H9 (cell line): ENCODE results near the gene TMEM185B. TPM values are rescaled to one million over a fixed set of nuclear protein-coding genes. Genes with fewer than 3 reads are reported as not detected.

Experiments
- DNase-seq: peaks from one replicate; pipeline ENCODE4 v3.0.0-alpha.2; 2017
- H2AFZ ChIP-seq: one replicate; pipeline ENCODE4 v1.6.1; 2013; ENCODE audit warnings: mild to moderate bottlenecking, low read length, control low read depth, moderate library complexity
- H2AK5ac ChIP-seq: 2 replicates; pipeline ENCODE4 v1.6.1; 2013; ENCODE audit warnings: low read length, control low read depth, mixed read lengths; ENCODE audit not compliant: insufficient read length
- H2BK120ac ChIP-seq: one replicate; pipeline ENCODE4 v1.6.1; 2013; ENCODE audit warnings: low read depth, mild to moderate bottlenecking, low read length, control low read depth, inconsistent platforms; ENCODE audit not compliant: poor library complexity, severe bottlenecking
- H2BK12ac ChIP-seq: 2 replicates; pipeline ENCODE4 v1.6.1; 2013; ENCODE audit warnings: low read length, control low read depth, mixed read lengths, low read depth; ENCODE audit not compliant: insufficient read length
- H2BK15ac ChIP-seq: 2 replicates; pipeline ENCODE4 v1.6.1; 2013; ENCODE audit warnings: low read depth, low read length, control low read depth
- H2BK20ac ChIP-seq: one replicate; pipeline ENCODE4 v1.6.1; 2013; ENCODE audit warnings: low read depth, mild to moderate bottlenecking, low read length, control low read depth, inconsistent platforms; ENCODE audit not compliant: poor library complexity, severe bottlenecking
- H2BK5ac ChIP-seq: 2 replicates; pipeline ENCODE4 v1.6.1; 2013; ENCODE audit warnings: low read length, control low read depth, mixed read lengths; ENCODE audit not compliant: insufficient read length
- H3K14ac ChIP-seq: 2 replicates; pipeline ENCODE4 v1.6.1; 2013; ENCODE audit warnings: low read length, control low read depth; ENCODE audit not compliant: insufficient read depth
- H3K18ac ChIP-seq: 2 replicates; pipeline ENCODE4 v1.6.1; 2013; ENCODE audit warnings: low read depth, mild to moderate bottlenecking, mixed read lengths, low read length, control low read depth; ENCODE audit not compliant: insufficient read length
- H3K23ac ChIP-seq: 2 replicates; pipeline ENCODE4 v1.6.1; 2013; ENCODE audit warnings: low read length, control low read depth, mixed read lengths, low read depth; ENCODE audit not compliant: insufficient read length
- H3K23me2 ChIP-seq: 2 replicates; pipeline ENCODE4 v1.6.1; 2013; ENCODE audit warnings: low read depth, mild to moderate bottlenecking, mixed read lengths, low read length, control low read depth; ENCODE audit not compliant: insufficient read length, poor library complexity, severe bottlenecking
- H3K27ac ChIP-seq: 2 replicates; pipeline ENCODE4 v1.5.1; 2013; ENCODE audit warnings: low read length, control low read depth, mixed read lengths, low read depth; ENCODE audit not compliant: insufficient read length
- H3K27me3 ChIP-seq: 2 replicates; pipeline ENCODE4 v1.6.1; 2013; ENCODE audit warnings: low read length, control low read depth, inconsistent platforms; ENCODE audit not compliant: insufficient read depth
- H3K4ac ChIP-seq: 2 replicates; pipeline ENCODE4 v1.6.1; 2013; ENCODE audit warnings: low read depth, mild to moderate bottlenecking, control low read depth, inconsistent platforms, low read length, moderate library complexity
- H3K4me1 ChIP-seq: 2 replicates; pipeline ENCODE4 v1.6.1; 2013; ENCODE audit warnings: low read length, control low read depth, inconsistent platforms; ENCODE audit not compliant: insufficient read depth
- H3K4me2 ChIP-seq: 2 replicates; pipeline ENCODE4 v1.6.1; 2013; ENCODE audit warnings: low read length, control low read depth, mixed read lengths; ENCODE audit not compliant: insufficient read length, insufficient read depth
- H3K56ac ChIP-seq: 2 replicates; pipeline ENCODE4 v1.6.1; 2013; ENCODE audit warnings: low read depth, mild to moderate bottlenecking, mixed read lengths, low read length, control low read depth; ENCODE audit not compliant: insufficient read length
- H3K79me1 ChIP-seq: 2 replicates; pipeline ENCODE4 v1.6.1; 2013; ENCODE audit warnings: low read depth, mild to moderate bottlenecking, moderate library complexity, low read length, control low read depth, inconsistent platforms; ENCODE audit not compliant: insufficient read depth, poor library complexity, severe bottlenecking
- H3K79me2 ChIP-seq: 2 replicates; pipeline ENCODE4 v1.6.1; 2013; ENCODE audit warnings: low read length, control low read depth, inconsistent platforms; ENCODE audit not compliant: insufficient read depth
- H3K9ac ChIP-seq: 2 replicates; pipeline ENCODE4 v1.6.1; 2013; ENCODE audit warnings: low read length, control low read depth, mixed read lengths; ENCODE audit not compliant: insufficient read length; ENCODE audit errors: extremely low read depth
- H3K9me3 ChIP-seq: one replicate; pipeline ENCODE4 v1.6.1; 2013; ENCODE audit warnings: low read depth, low read length, inconsistent platforms; ENCODE audit not compliant: control insufficient read depth
- H3T11ph ChIP-seq: one replicate; pipeline ENCODE4 v1.6.1; 2013; ENCODE audit warnings: mild to moderate bottlenecking, low read length, control low read depth, inconsistent platforms
- H4K20me1 ChIP-seq: one replicate; pipeline ENCODE4 v1.6.1; 2013; ENCODE audit not compliant: control insufficient read depth, insufficient read length, insufficient read depth
- H4K5ac ChIP-seq: 2 replicates; pipeline ENCODE4 v1.6.1; 2013; ENCODE audit warnings: low read depth, mild to moderate bottlenecking, mixed read lengths, low read length, control low read depth; ENCODE audit not compliant: insufficient read length
- H4K8ac ChIP-seq: replicated peaks from 2 replicates; pipeline ENCODE4 v1.6.1; 2013; ENCODE audit warnings: low read length, control low read depth, mixed read lengths, low read depth; ENCODE audit not compliant: insufficient read length
- H4K91ac ChIP-seq: 2 replicates; pipeline ENCODE4 v1.6.1; 2013; ENCODE audit warnings: low read depth, mild to moderate bottlenecking, moderate library complexity, mixed read lengths, low read length, control low read depth; ENCODE audit not compliant: insufficient read length
- H3K27ac Mint-ChIP-seq, 3 experiments: 2 replicates in 2 of 3; 3 replicates in 1 of 3; pipeline ENCODE4 v1.8.0; 2020 to 2021; ENCODE audit warnings: mixed read lengths in 3 of 3, mild to moderate bottlenecking in 1 of 3, moderate library complexity in 1 of 3
- H3K27me3 Mint-ChIP-seq: 2 replicates; pipeline ENCODE4 v1.8.0; 2021; ENCODE audit warnings: low read depth, mild to moderate bottlenecking, moderate library complexity, mixed read lengths
- H3K36me3 Mint-ChIP-seq, 3 experiments: 2 replicates in 2 of 3; 3 replicates in 1 of 3; pipeline ENCODE4 v1.8.0; 2020 to 2021; ENCODE audit warnings: low read depth in 3 of 3, mixed read lengths in 3 of 3; ENCODE audit not compliant: insufficient read depth in 1 of 3
- H3K4me1 Mint-ChIP-seq, 2 experiments: 2 replicates each; pipeline ENCODE4 v1.8.0; 2020; ENCODE audit warnings: mixed read lengths in 2 of 2
- H3K4me3 Mint-ChIP-seq, 2 experiments: 2 replicates in 1 of 2; 3 replicates in 1 of 2; pipeline ENCODE4 v1.8.0; 2020 to 2021; ENCODE audit warnings: mild to moderate bottlenecking in 2 of 2, mixed read lengths in 2 of 2, moderate library complexity in 1 of 2
- H3K9me3 Mint-ChIP-seq, 2 experiments: 2 replicates in 1 of 2; 3 replicates in 1 of 2; pipeline ENCODE4 v1.8.0; 2020; ENCODE audit warnings: mild to moderate bottlenecking in 2 of 2, mixed read lengths in 2 of 2, moderate library complexity in 1 of 2
- WGBS: extraction: QIAGEN DNeasy Blood & Tissue Kit; methylation state at CpG from one replicate; pipeline ENCODE4 v1.1.7; 2013; ENCODE audit warnings: missing lambda C conversion rate, low lambda C conversion rate, mixed read lengths; ENCODE audit not compliant: insufficient read length; ENCODE audit errors: extremely low coverage; 5-methylcytosine and 5-hydroxymethylcytosine counted together
- total RNA-seq: library from RNA; stranded (reverse); gene quantifications from 2 replicates; pipeline ENCODE4 v1.2.1, GENCODE V29; 2021
- TF ChIP-seq, protein P1 (sequence below): fragments of 200-600 bp; sonication (generic); conservative IDR thresholded peaks from 3 replicates; pipeline ENCODE4 v1.8.0; 2021; ENCODE audit warnings: antibody characterized with exemption, mild to moderate bottlenecking

The TMEM185B gene
- total RNA-seq, 1 experiment from 2014 or later, result 29.0 TPM

DNA sequence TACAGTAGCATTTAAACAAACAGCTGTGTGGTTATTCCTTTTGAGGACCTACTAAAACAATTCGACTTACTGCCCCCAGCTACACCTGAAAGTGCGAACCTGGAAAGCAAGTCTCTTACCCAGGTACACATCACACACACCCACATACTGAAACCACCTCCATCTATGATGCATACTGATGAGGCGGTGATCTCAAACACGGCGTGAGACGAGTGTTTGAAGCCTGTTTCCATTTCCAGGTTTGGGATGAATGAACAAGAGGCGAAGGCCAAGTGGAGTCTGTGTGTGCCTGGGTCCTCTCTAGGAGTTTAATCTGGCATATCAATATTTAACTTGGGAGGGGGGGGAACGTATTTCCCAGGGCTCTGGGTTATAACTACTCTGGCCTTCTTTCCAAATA lies 1.6 kb downstream of the TMEM185B start:
- peaks cover 10% of the 10 kb centered on the region; the same call in 1 of the 2 replicates for H3K27me3 ChIP-seq
- no peak overlapping the region for H2AFZ ChIP-seq
- no peak overlapping the region for H2BK120ac ChIP-seq
- no peak overlapping the region for H2BK20ac ChIP-seq
- no peak overlapping the region for H3K27ac ChIP-seq
- TF ChIP-seq, protein P1, sequence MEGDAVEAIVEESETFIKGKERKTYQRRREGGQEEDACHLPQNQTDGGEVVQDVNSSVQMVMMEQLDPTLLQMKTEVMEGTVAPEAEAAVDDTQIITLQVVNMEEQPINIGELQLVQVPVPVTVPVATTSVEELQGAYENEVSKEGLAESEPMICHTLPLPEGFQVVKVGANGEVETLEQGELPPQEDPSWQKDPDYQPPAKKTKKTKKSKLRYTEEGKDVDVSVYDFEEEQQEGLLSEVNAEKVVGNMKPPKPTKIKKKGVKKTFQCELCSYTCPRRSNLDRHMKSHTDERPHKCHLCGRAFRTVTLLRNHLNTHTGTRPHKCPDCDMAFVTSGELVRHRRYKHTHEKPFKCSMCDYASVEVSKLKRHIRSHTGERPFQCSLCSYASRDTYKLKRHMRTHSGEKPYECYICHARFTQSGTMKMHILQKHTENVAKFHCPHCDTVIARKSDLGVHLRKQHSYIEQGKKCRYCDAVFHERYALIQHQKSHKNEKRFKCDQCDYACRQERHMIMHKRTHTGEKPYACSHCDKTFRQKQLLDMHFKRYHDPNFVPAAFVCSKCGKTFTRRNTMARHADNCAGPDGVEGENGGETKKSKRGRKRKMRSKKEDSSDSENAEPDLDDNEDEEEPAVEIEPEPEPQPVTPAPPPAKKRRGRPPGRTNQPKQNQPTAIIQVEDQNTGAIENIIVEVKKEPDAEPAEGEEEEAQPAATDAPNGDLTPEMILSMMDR, result no peak
- Mint-ChIP-seq H3K36me3 (peaks cover 10 to 25% (median 23%) of the 10 kb centered on the region in 3 experiments), H3K4me3 (peak overlapping the region; percentile 15 to 78; a peak in 4 of 5 replicates), H3K9me3 (peaks cover 6 to 9% of the 10 kb centered on the region in 2 experiments), H3K27ac (no peak overlapping the region), H3K27me3 (peaks cover 44% of the 10 kb centered on the region), H3K4me1 (peaks cover 23 to 30% of the 10 kb centered on the region in 2 experiments)
- H3K23me2 ChIP-seq, result no peaks in the 10 kb centered on the region
- no peaks in the 10 kb centered on the region for H3K4me1 ChIP-seq
- no CpG with 5 or more reads among the region's 8 CpGs for WGBS
- no peak overlapping the region for H4K91ac ChIP-seq
- H3K4ac ChIP-seq, result no peak overlapping the region
- no peaks in the 10 kb centered on the region for H3K79me1 ChIP-seq
- H3K4me2 ChIP-seq, result no peak overlapping the region
- no peak overlapping the region for H2AK5ac ChIP-seq
- H3K23ac ChIP-seq, result no peak overlapping the region
- no peak overlapping the region for H3K14ac ChIP-seq
- DNase-seq, result peak; percentile 10
- no peak overlapping the region for H2BK5ac ChIP-seq
- H4K5ac ChIP-seq, result no peak overlapping the region
- no peak overlapping the region for H3K18ac ChIP-seq
- H2BK12ac ChIP-seq, result no peak overlapping the region
- peaks cover 4% of the 10 kb centered on the region for H3K9me3 ChIP-seq
- no peak overlapping the region for H3K9ac ChIP-seq
- no peak overlapping the region for H2BK15ac ChIP-seq
- H4K8ac ChIP-seq, result no peak overlapping the region
- H4K20me1 ChIP-seq, result peaks cover 5% of the 10 kb centered on the region
- no peaks in the 10 kb centered on the region; the same call in 1 of the 2 replicates for H3K79me2 ChIP-seq
- H3T11ph ChIP-seq, result no peak overlapping the region
- no peak overlapping the region for H3K56ac ChIP-seq
